ENCODE measurements around the gene TMED9. TPM values are rescaled to one million over a fixed set of nuclear protein-coding genes. Genes with fewer than 3 reads are reported as not detected.

The TMED9 gene
- total RNA-seq, 1 experiment from 2014 or later, result 191 TPM

DNA sequence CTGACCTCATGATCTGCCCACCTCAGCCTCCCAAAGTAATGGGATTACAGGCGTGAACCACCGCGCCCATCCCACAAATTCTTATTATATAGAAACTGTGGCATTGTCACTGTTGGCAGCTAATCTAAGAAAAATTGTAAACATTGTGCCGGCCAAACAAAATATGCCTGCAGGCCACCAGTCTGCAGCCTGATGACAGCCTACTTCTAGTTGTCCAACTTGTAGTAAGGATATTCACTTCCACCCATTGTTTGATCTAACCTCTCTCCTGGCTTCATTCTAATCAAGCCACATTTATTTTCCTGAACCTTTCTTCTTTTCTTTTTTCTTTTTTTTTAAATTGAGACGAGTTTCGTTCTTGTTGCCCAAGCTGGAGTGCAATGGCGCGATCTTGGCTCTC, 13.7 kb upstream of the TMED9 start:
- DNase-seq (ENCODE audit: low spot score), result no peak

DNA sequence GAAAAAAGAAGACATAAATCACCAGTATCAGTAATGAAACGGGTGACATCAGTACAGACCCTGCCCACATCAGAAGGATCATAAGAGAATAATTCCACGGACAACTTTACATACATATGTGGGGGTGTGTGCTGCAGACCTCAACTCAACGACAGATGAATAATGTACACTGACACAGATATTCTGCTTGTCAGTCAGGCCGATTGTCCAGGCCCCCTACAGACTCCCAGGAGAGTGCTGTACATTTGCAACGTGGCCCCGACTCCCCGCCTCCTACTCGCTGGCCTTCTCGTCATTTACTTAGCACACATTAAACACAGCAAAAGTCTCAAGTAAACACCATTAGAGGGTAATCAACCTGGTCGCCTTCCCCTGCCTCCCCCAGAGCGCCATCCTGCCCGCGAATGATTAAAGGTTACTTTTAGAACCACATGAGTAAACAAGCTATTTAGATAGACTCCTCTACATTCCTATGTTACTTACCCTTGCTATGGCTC, 3.5 kb upstream of the TMED9 start:
- no peak for DNase-seq (ENCODE audit: low spot score)

DNA sequence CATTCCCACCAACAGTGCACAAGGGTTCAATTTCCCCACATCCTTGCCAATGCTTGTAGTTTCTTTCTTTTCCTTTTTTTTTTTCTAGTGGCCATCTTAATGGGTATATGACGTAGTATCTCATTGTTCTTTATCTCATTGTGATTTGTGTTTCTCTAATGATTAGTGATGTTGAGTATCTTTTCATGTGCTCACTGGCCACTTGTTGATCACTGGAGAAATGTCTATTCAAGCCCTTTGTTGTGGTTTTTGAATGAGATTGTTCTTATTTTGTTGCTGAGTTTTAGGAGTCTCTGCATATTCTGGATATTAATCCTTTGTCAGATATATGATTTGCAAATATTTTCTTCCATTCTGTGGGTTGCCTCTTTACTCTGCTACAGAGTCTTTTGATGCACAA, 1.6 kb upstream of the TMED9 start:
- DNase-seq (ENCODE audit: low spot score), result no peak

DNA sequence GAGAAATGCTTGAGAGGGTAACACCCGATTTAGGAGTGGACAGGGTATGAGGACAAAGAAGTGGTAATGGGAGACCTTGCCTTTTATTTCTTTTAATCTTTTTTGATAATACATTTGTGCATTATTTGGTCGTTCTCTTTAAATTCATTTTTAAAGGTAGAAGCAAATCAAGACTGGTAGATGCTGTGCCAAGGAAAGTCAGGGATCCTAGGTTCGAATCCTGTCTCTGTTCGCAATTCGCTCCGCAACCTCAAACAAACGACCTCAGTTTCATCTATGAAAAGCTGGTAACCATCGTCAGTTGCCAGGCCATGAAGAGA, 353 bp upstream of the TMED9 start:
- DNase-seq (ENCODE audit: low spot score), result no peak

DNA sequence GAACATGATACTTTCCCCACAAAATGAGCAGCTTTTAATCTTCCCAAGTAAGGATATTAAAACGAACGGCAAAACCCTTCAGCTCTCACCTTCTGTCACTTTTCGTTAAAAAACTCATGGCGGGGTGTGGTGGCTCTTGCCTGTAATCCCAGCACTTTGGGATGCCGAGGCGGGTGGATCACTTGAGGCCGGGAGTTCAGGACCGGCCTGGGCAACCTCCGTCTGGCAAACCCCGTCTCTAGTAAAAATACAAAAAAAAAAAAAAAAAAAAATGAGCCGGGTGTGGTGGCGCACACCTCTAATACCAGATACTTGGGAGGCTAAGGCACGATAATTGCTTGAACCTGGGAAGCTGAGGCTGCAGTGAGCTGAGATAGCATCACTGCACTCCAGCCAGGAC, 902 bp downstream of the TMED9 start:
- DNase-seq (ENCODE audit: low spot score), result no peak

DNA sequence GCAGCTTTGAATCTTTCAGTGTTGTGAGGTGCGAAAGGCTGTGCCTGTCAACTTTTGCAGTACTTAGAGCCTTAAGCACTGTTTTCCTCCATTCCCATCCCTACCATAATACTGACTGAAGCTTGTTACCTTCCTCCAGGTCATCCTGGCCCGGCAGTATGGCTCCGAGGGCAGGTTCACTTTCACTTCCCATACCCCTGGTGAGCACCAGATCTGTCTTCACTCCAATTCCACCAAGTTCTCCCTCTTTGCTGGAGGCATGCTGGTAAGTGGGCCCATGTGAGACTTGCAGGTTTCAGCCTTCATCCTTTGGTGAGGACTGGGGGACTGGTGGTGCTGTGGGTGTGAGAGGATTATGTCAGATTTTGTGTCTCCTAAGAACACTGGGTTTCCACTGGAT, 1.5 kb downstream of the TMED9 start:
- DNase-seq (ENCODE audit: low spot score), result no peak

DNA sequence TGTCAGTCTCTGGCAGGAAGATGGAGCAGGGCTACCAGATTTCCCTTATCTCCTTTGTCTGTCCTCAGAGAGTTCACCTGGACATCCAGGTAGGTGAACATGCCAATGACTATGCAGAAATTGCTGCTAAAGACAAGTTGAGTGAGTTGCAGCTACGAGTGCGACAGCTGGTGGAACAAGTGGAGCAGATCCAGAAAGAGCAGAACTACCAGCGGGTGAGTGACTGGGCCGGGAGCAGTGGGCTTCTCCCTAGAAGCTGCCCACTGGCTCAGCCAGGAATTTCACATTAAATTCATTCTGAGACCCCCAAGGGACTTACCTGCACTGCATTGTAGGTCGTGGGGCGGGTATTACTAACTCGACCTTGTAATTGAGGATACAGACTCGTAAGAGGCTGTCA, 2.1 kb downstream of the TMED9 start:
- no peak for DNase-seq (ENCODE audit: low spot score)

DNA sequence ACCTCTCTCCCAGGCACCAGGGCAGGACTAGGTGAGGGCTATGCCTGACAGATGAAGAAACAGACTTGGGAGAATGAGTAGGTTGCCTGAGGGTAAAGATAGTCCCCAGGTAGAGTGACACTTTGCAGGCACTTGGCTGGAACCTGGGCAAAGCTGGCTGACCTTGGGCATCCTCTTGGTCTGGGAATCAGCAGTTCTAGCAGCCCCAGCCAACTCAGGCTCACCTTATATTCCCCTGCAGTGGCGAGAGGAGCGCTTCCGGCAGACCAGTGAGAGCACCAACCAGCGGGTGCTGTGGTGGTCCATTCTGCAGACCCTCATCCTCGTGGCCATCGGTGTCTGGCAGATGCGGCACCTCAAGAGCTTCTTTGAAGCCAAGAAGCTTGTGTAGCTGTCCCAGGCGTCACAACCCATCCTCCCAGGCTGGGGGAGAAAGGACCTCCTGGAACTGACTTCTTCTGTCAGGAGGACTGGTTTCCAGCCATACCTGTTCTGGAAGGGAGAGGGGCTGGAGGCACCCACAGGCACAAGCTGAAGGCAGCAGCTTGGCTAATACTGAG, 3.1 kb downstream of the TMED9 start:
- no peak for DNase-seq (ENCODE audit: low spot score)

DNA sequence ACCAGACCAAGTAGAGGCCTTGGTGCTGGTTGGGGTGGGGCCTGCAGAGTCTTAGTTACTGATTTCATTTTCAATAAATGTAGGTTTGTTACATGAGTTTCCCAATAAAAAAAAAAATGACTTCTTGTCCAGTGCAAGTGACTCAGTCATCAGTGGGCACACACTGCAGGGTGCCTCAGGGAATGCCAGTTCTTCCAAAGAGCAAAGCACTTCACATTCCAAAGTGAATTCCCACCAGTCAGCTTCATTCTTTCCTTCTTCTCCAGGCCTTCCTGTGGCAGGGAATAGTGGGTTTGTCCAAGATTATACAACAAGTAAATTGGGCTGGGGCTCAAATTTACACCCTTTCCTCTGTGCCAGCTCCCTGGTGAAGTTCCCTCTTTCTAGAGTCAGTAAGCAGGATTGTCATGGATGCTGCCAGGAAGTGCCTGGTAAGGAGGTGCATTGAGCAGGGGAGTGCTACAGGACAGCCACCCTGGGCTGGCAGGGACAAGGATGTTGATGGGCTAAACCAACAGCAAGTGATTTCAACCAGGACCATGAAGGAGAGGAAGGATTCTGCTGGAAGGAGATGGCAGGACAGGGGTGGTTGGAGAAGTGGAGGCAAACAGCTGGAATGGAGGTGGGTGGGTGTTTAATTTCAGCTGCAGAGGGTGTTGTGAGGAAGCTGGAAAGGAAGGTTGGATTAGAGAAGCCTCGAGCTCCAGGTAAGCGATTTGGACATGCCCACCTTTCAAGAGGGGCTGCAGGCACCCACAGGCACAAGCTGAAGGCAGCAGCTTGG, 4.2 kb downstream of the TMED9 start:
- DNase-seq (ENCODE audit: low spot score), result no peak

DNA sequence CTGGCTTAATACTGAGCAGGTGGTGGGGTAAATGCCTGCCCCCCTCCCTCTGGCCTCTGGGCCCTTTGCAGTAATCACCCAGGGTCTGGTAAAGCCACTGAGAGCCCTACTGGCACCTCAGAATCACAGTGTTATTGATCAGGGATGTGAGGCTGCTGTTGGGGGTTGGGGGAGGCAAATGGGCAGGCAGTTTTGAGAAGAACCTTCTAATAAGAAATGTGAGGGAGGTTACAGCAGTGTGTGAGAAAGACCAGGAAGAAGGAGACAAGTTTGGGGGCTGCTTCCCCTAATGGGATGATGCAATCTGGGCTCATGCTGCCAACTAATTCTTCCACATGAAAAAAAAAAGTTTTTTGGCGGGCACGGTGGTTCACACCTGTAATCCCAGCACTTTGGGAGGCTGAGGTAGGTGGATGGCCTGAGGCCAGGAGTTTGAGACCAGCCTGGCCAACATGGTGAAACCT, 4.8 kb downstream of the TMED9 start:
- no peak for DNase-seq (ENCODE audit: low spot score)

DNA sequence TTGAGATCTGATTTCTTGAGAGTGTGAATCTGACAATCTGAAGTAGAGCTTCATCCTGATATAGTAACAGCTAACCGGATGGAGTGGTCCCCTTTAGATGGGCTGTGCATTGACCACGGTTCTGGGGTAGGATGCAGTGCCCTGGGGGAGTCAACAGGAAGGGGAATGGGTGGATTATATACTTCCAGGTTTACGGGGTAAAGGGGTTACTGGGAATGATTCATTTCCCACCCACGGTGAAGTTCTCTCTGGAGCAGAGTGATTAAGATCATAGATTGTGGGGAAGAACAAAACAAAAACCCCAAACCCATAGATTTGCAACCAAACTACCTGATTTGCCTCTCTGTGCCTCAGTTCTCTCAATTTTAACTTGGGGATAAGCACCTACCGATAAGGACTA, 6.5 kb downstream of the TMED9 start:
- no peak for DNase-seq (ENCODE audit: low spot score)

DNA sequence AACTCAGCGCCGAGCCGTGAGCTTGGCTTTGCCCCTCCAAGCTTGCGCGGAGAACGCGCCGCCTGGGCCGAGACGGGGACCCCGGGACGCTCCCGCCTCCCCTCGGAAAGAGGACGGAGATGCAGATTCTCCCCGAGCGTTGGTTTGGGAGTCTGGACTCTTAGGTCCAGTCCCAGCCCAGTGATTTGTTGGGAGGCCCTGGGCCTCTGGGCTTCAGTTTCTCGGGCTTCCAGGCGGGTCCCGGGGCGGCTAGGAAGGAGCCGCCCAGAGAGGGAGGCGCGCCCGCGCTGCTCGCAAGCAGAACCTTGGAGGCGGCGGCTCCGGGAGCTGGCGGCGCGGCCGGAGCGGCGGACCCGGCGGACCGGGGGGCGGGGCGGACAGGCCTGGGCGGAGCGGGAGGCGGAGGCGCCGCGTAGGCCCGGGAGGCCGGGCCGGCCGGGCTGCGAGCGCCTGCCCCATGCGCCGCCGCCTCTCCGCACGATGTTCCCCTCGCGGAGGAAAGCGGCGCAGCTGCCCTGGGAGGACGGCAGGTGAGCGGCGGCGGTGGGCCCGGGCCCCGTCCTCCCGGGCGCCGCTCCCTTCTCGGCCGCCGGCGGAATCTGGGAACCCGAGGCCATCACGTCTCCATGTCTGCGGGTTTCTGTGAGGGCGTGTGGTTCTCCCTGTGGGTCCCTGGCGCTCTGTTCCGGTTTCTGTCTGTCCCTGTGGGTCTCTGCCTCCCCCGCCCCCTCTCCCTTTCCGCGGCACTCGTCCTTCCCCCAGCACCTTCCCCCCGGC, 7.9 kb downstream of the TMED9 start, which contains the start of gene B4GALT7:
Gene B4GALT7 (plus strand): TSS at position 402 of the 777 bp plus-strand sequence. CDS start 79 bp downstream, at position 481.
- peak; percentile 69 for DNase-seq (ENCODE audit: low spot score)

DNA sequence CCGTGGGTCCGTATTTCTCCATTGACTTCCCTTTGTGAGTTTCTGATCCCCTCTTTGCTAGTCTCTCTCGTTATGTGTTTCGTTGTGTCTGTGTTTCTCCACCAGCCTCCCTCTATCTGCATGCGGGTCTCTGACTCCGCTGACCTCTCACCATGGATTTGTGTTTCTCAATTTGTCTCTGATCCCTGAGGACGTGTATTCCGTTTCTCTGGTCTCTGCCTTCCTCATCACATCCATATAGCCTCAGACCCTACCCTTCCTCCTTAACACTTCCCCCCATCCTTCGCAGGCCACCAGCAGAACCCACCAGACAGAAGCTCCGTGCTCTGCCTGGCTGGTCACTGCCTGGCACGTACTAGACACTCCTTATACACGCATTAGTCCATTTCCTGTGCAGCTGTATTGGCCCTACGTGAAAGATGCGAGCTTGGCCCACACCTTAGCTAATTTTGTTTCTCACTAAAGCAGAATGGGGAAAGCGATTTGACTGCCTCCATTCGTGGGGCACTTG, 8.6 kb downstream of the TMED9 start:
- DNase-seq (ENCODE audit: low spot score), result no peak

DNA sequence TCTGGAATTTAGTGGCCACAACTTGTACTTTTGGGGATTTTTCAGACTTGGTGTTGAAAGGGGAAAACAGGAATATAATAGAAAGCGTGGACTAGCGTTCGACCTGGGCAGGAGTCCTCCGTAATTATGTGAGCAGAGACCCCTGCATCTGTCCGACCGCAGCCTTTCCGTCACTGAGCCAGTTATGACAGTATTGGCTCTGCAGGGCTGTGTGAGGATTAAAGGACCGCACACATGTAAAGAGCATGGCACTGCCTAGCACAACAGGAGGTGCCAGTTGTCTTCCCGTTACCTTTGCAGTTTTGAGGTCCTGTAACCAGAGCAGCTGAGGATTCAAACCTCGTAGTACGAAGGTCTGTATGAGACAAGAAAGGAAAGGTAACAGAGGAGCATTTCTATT, 9.1 kb downstream of the TMED9 start:
- DNase-seq (ENCODE audit: low spot score), result no peak

DNA sequence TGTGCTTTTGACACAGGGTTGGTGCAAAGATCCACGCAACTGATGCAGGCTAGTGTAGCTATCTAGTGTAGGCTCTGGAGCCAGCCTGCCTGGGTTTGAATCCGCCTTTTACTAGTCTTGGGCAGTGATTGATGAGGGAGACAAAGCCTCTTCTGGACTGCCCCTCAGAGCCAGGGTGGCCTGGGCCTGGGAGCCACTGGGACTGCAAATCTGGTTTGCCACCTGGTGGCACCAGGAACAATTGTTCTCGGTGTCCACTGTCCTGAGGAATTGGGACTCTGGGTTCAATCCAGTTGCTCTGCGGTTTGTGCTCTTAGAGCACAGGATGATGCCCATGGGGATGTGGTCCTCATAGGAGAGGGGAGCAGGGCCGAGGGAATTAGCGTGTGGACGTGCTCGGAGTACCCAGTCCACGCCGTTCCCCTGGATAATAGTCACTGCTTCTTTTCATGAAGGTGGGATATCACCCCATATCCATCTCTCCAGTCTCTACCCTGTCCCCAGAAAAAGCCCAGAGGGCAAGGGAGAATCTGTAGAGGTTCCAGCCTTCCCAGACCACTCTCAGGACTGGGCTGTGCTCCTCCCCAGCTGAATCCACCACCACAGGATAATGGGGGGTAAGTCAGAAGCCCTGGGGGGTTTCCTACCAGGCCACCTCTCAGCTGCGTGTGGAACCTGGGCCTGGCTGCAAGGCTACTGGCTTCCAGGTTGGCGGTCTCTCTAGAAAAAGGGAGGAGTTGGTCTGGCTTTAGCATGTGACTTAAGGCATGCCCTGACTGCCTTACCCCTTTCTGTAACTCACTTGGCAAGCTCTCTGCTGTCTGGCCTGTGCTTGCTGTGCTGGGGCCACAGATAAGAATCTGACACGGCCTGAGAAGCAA, 9.8 kb downstream of the TMED9 start:
- no peak for DNase-seq (ENCODE audit: low spot score)

DNA sequence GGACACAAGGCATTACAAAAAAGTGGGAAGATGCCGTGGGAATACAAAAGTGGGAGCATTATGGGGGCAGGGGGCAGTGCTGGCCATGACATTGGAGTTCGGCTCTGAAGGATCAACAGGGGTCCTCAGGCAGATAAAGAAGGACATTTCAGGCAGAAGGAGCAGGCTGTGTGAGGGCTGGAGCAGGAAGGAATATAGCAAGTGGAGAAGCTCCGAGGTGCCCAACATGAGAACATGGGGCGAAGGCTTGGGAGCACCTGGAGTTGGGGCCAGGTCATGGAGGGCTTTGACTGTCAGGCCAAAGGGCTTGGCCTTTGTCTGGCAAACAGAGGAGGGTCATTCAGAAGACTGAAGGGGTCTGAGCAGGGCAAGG, 10.4 kb downstream of the TMED9 start:
- no peak for DNase-seq (ENCODE audit: low spot score)

DNA sequence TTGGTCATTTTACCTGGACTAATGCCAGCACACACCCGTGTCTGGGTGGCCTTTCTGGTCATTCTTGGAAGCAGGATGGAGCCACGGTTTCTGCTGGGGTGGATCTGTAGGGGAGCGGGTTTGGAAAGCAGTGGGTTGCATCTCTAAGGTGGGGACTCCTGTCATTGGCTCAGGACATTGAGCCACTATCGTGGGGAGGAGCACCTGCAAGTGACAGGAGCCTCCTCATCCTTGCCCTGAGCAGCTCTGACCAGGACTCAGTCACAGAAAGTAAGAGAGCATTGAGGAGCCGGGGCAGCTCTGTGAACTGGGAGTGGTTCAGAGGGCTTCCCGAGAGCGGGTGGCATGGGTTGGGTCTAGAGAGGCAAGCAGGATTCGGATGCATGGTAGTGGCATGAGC, 11.6 kb downstream of the TMED9 start:
- DNase-seq (ENCODE audit: low spot score), result no peak

DNA sequence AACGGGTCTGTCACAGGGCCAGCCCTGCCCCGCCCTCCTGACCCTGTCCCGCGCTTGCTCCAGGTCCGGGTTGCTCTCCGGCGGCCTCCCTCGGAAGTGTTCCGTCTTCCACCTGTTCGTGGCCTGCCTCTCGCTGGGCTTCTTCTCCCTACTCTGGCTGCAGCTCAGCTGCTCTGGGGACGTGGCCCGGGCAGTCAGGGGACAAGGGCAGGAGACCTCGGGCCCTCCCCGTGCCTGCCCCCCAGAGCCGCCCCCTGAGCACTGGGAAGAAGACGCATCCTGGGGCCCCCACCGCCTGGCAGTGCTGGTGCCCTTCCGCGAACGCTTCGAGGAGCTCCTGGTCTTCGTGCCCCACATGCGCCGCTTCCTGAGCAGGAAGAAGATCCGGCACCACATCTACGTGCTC, 12.1 kb downstream of the TMED9 start:
- no peak for DNase-seq (ENCODE audit: low spot score)

DNA sequence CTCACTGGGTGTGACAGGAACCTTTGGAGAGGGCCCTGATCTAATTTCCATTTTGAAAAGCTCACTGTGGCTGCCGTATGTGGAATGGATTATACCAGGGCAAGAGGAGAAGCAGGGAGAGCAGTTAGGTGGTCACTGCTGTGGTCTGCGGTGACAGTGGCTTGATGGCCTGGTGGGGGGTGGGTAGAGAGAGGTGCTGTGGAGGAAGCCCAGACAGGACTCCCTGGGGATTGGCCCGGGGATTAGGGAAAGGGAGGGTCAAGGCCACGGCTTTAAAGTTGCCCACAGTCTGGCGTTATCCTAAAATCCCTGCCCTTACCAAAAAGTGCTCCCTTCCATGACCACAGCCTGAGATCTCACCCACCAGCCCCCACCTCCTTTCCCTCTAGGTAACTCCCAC, 12.7 kb downstream of the TMED9 start:
- DNase-seq (ENCODE audit: low spot score), result no peak

DNA sequence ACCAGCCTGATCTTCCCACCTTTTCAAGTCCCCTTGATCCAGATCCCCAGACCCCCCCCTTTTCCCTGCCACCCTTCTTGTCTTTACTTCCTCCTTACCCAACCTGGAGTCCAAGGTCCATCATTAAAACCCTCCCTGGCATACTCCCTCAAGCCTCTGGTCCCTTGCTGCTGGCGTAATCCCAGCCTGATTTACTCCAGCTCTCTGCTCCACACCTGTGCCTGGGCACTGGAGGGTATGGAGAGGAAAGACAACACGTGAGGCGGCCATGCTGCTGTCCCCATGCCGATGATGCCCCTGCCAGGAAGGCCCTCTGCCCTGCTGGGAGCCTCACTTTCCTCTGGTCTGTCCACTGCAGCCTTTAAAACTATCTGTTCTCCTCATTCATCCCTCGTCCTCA, 13.1 kb downstream of the TMED9 start:
- no peak for DNase-seq (ENCODE audit: low spot score)

DNA sequence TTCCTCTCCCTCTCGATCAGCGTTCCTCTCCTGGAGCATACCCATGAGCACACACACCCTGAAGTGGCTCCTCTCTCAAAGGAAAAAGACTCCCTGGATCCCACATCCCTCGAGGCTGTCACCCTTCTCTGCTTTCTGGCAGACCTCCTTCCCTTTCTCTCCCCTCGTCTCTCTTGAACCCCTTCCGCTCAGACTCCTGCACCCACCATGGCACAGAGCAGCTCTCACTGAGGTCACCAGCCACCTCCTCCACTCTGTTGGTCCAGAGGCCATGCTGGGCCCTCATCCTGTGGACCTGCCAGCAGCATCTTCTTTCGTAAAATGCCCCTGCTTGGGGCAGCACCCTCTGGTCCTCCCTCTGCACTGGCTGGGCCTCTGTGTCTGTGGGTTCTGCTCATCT, 13.7 kb downstream of the TMED9 start:
- no peak for DNase-seq (ENCODE audit: low spot score)
